ENCODE data around the gene CBX2.
"Not testable (repeated sequence)": the region's sequence is repeated elsewhere in the genome, so short reads cannot be mapped to it uniquely, and the experiment has no call there.

Gene CBX2

GRCh38 chr17:79765708-79766107 is 12.2 kb upstream of the CBX2 start:
- TF ChIP-seq Cebpa-rat (IDR thresholded peaks at IDR 0.05), result no peak
- no peaks in the 10 kb centered on the region for H4K20me1 ChIP-seq
- H3K4me2 ChIP-seq, result no peak overlapping the region
- peaks cover 37% of the 10 kb centered on the region for H3K4me1 ChIP-seq
- H3K9ac ChIP-seq, result no peak overlapping the region
- no peaks in the 10 kb centered on the region for H3K27me3 ChIP-seq
- H3K27ac ChIP-seq, result no peak overlapping the region
- no peaks in the 10 kb centered on the region for H3K36me3 ChIP-seq
- no peak overlapping the region for H3K4me3 ChIP-seq
- H3K9me3 ChIP-seq, result peaks cover 3% of the 10 kb centered on the region; the same call in 1 of the 2 replicates

GRCh38 chr17:79769570-79770506 is 8.1 kb upstream of the CBX2 start:
- Histone ChIP-seq H3K4me3 (no peak overlapping the region), H3K9me3 (peaks cover 3% of the 10 kb centered on the region; the same call in 1 of the 2 replicates), H3K27ac (no peak overlapping the region), H3K4me2 (no peak overlapping the region), H3K9ac (no peak overlapping the region), H3K27me3 (0 out of 2 replicates have a peak, but pooled peaks cover 5% of the 10 kb centered on the region), H4K20me1 (no peaks in the 10 kb centered on the region), H3K4me1 (no peaks in the 10 kb centered on the region), H3K36me3 (no peaks in the 10 kb centered on the region)
- no peak for TF ChIP-seq Cebpa-rat (IDR thresholded peaks at IDR 0.05)

GRCh38 chr17:79771276-79771675 is 6.7 kb upstream of the CBX2 start:
- H3K36me3 ChIP-seq, result no peaks in the 10 kb centered on the region
- no peak overlapping the region for H3K9ac ChIP-seq
- peaks cover 7% of the 10 kb centered on the region; the same call in 1 of the 2 replicates for H3K27me3 ChIP-seq
- H3K4me1 ChIP-seq, result peaks cover under 1% of the 10 kb centered on the region; the same call in 1 of the 2 replicates
- H3K9me3 ChIP-seq, result peaks cover 3% of the 10 kb centered on the region; the same call in 1 of the 2 replicates
- no peak overlapping the region for H3K4me2 ChIP-seq
- no peak overlapping the region for H3K4me3 ChIP-seq
- no peaks in the 10 kb centered on the region for H4K20me1 ChIP-seq
- H3K27ac ChIP-seq, result no peak overlapping the region
- no peak for TF ChIP-seq Cebpa-rat (IDR thresholded peaks at IDR 0.05)

- not testable (repeated sequence) for H3K9me3 ChIP-seq, H4K20me1 ChIP-seq, H3K4me3 ChIP-seq, H3K36me3 ChIP-seq, H3K9ac ChIP-seq, H3K27ac ChIP-seq, H3K4me2 ChIP-seq
- Histone ChIP-seq H3K4me1 (peaks cover 12% of the 10 kb centered on the region), H3K27me3 (peaks cover 20% of the 10 kb centered on the region)
Observed at GRCh38 chr17:79772726-79773125, 5.2 kb upstream of the CBX2 start.

GRCh38 chr17:79774561-79774975 is 3.4 kb upstream of the CBX2 start:
- Histone ChIP-seq H3K27me3 (peaks cover 20% of the 10 kb centered on the region), H3K9me3 (no peaks in the 10 kb centered on the region), H3K4me2 (no peak overlapping the region), H4K20me1 (peaks cover 9% of the 10 kb centered on the region), H3K27ac (no peak overlapping the region), H3K4me1 (peaks cover 21% of the 10 kb centered on the region), H3K4me3 (no peak overlapping the region), H3K9ac (no peak overlapping the region), H3K36me3 (no peaks in the 10 kb centered on the region)
- no peak for TF ChIP-seq Cebpa-rat (IDR thresholded peaks at IDR 0.05)

- Histone ChIP-seq H3K4me1 (peaks cover 31% of the 10 kb centered on the region), H3K27ac (no peak overlapping the region), H4K20me1 (peaks cover 20% of the 10 kb centered on the region), H3K27me3 (peaks cover 20% of the 10 kb centered on the region), H3K9ac (no peak overlapping the region), H3K4me2 (no peak overlapping the region), H3K36me3 (peaks cover 8% of the 10 kb centered on the region; the same call in 1 of the 2 replicates), H3K9me3 (no peaks in the 10 kb centered on the region), H3K4me3 (no peak overlapping the region)
- TF ChIP-seq Cebpa-rat (IDR thresholded peaks at IDR 0.05), result no peak
Observed at GRCh38 chr17:79775632-79776031, 2.3 kb upstream of the CBX2 start.

- Histone ChIP-seq H3K9ac (peak overlapping the region; percentile 83), H3K4me1 (peaks cover 41% of the 10 kb centered on the region), H3K27ac (no peak overlapping the region), H3K4me2 (peak overlapping the region; percentile 87), H3K36me3 (peaks cover 11% of the 10 kb centered on the region; the same call in 1 of the 2 replicates), H3K27me3 (peaks cover 20% of the 10 kb centered on the region), H4K20me1 (peaks cover 29% of the 10 kb centered on the region), H3K4me3 (peak overlapping the region; percentile 72; the same call in 1 of the 2 replicates), H3K9me3 (no peaks in the 10 kb centered on the region)
- TF ChIP-seq Cebpa-rat (IDR thresholded peaks at IDR 0.05), result no peak
Observed at GRCh38 chr17:79776376-79777119, 1.4 kb upstream of the CBX2 start.

- Histone ChIP-seq H3K9me3 (no peaks in the 10 kb centered on the region), H3K27me3 (peaks cover 20% of the 10 kb centered on the region), H4K20me1 (peaks cover 37% of the 10 kb centered on the region), H3K4me1 (peaks cover 48% of the 10 kb centered on the region), H3K4me3 (peak overlapping the region; percentile 72), H3K4me2 (peak overlapping the region; percentile 87), H3K36me3 (peaks cover 19% of the 10 kb centered on the region), H3K9ac (peak overlapping the region; percentile 83), H3K27ac (peak overlapping the region; percentile 88)
- TF ChIP-seq Cebpa-rat (IDR thresholded peaks at IDR 0.05), result no peak
Observed at GRCh38 chr17:79777120-79777893, 641 bp upstream of the CBX2 start.

GRCh38 chr17:79778504-79779083 is 646 bp downstream of the CBX2 start:
- Histone ChIP-seq H3K9ac (peak overlapping the region; percentile 86), H3K9me3 (no peaks in the 10 kb centered on the region), H3K27ac (peak overlapping the region; percentile 82), H3K4me2 (peak overlapping the region; percentile 98), H3K27me3 (peaks cover 20% of the 10 kb centered on the region), H4K20me1 (peaks cover 50% of the 10 kb centered on the region), H3K4me1 (peaks cover 50% of the 10 kb centered on the region), H3K4me3 (peak overlapping the region; percentile 90), H3K36me3 (peaks cover 32% of the 10 kb centered on the region)
- TF ChIP-seq Cebpa-rat (IDR thresholded peaks at IDR 0.05), result no peak
